Jurkat, Clone E6-1 (cell line): ENCODE results near the gene AMY1A. TPM values are rescaled to one million over a fixed set of nuclear protein-coding genes. Genes with fewer than 3 reads are reported as not detected.
"Not testable (repeated sequence)": the region's sequence is repeated elsewhere in the genome, so short reads cannot be mapped to it uniquely, and the experiment has no call there.

Experiments
- DNase-seq: peaks from one replicate; pipeline ENCODE4 v3.0.0-alpha.2; 2011; ENCODE audit warnings: low read depth, low spot score
- H3K4me3 ChIP-seq: 2 replicates; pipeline ENCODE4 v1.5.1; 2011; ENCODE audit warnings: mild to moderate bottlenecking, low read length, control low read depth, moderate library complexity
- polyA plus RNA-seq: library from polyadenylated mRNA; unstranded; fragments of >200 nt; gene quantifications from one replicate; pipeline ENCODE4 v1.2.1, GENCODE V29; 2012; ENCODE audit warnings: missing spikeins; ENCODE audit not compliant: insufficient read length, insufficient read depth

Gene AMY1A
- polyA plus RNA-seq, result not detected

- H3K4me3 ChIP-seq, DNase-seq: not testable (repeated sequence)
Observed at GRCh38 chr1:103655460-103655859, at the start of gene AMY1A. AMY1A (plus strand) TSS chr1:103655760; CDS start chr1:103656331, 571 bp downstream.

- no peak for DNase-seq
- H3K4me3 ChIP-seq, result no peak overlapping the region
Observed at GRCh38 chr1:103616362-103616761, 39.2 kb upstream of the AMY1A start.

- not testable (repeated sequence) for DNase-seq, H3K4me3 ChIP-seq
Observed at GRCh38 chr1:103616994-103617477, 38.5 kb upstream of the AMY1A start, which contains the start of gene AMY2A. AMY2A (plus strand) TSS chr1:103617427; CDS start chr1:103617441, 14 bp downstream.

- DNase-seq, result not testable (repeated sequence)
Observed at GRCh38 chr1:103627436-103627835, 28.1 kb upstream of the AMY1A start.

GRCh38 chr1:103641194-103641593 is 14.4 kb upstream of the AMY1A start:
- not testable (repeated sequence) for DNase-seq, H3K4me3 ChIP-seq

More at GRCh38 chr1:103627436-103627835, 28.1 kb upstream of the AMY1A start:
- H3K4me3 ChIP-seq, result not testable (repeated sequence)

- H3K4me3 ChIP-seq, DNase-seq: not testable (repeated sequence)
Observed at GRCh38 chr1:103643908-103644307, 11.7 kb upstream of the AMY1A start.

- not testable (repeated sequence) for H3K4me3 ChIP-seq, DNase-seq
Observed at GRCh38 chr1:103650305-103650704, 5.3 kb upstream of the AMY1A start.

GRCh38 chr1:103650889-103651288 is 4.7 kb upstream of the AMY1A start:
- DNase-seq, H3K4me3 ChIP-seq: not testable (repeated sequence)

GRCh38 chr1:103654133-103654532 is 1.4 kb upstream of the AMY1A start:
- not testable (repeated sequence) for H3K4me3 ChIP-seq, DNase-seq

GRCh38 chr1:103676335-103676734 is 20.8 kb downstream of the AMY1A start:
- not testable (repeated sequence) for H3K4me3 ChIP-seq, DNase-seq

- not testable (repeated sequence) for H3K4me3 ChIP-seq
Observed at GRCh38 chr1:103696110-103696509, 40.5 kb downstream of the AMY1A start, which contains the start of gene AMY1B. AMY1B (minus strand) TSS chr1:103696210; CDS start chr1:103695639, 571 bp downstream.

GRCh38 chr1:103697430-103697829 is 41.9 kb downstream of the AMY1A start:
- not testable (repeated sequence) for H3K4me3 ChIP-seq, DNase-seq

More at GRCh38 chr1:103696110-103696509, 40.5 kb downstream of the AMY1A start, which contains the start of gene AMY1B:
- not testable (repeated sequence) for DNase-seq

- not testable (repeated sequence) for DNase-seq
Observed at GRCh38 chr1:103700669-103701068, 45.1 kb downstream of the AMY1A start.

GRCh38 chr1:103701256-103701655 is 45.7 kb downstream of the AMY1A start:
- H3K4me3 ChIP-seq, DNase-seq: not testable (repeated sequence)

More at GRCh38 chr1:103700669-103701068, 45.1 kb downstream of the AMY1A start:
- H3K4me3 ChIP-seq, result not testable (repeated sequence)

- DNase-seq, H3K4me3 ChIP-seq: not testable (repeated sequence)
Observed at GRCh38 chr1:103707670-103708069, 52.1 kb downstream of the AMY1A start.

- H3K4me3 ChIP-seq, result not testable (repeated sequence)
Observed at GRCh38 chr1:103710381-103710780, 54.8 kb downstream of the AMY1A start.

More at GRCh38 chr1:103710381-103710780, 54.8 kb downstream of the AMY1A start:
- DNase-seq, result not testable (repeated sequence)
